Stimulated activated CD4-positive, alpha-beta T cell treated with anti-CD3 and anti-CD28 coated beads, TNF-alpha, amount 100 ng/mL, for 1 hour (primary cell): ENCODE data around the gene SRD5A2.
"Not testable (repeated sequence)": the region's sequence is repeated elsewhere in the genome, so short reads cannot be mapped to it uniquely, and the experiment has no call there.

Source experiments
- DNase-seq, 3 donors: peaks; one replicate each; pipeline ENCODE4 v3.0.0-alpha.2; 2020; ENCODE audit warnings: low read depth in 3 of 3, low spot score in 1 of 3

The SRD5A2 gene

GRCh38 chr2:31534636-31535035, 46.1 kb downstream of the SRD5A2 start:
- no peak for DNase-seq

DNA sequence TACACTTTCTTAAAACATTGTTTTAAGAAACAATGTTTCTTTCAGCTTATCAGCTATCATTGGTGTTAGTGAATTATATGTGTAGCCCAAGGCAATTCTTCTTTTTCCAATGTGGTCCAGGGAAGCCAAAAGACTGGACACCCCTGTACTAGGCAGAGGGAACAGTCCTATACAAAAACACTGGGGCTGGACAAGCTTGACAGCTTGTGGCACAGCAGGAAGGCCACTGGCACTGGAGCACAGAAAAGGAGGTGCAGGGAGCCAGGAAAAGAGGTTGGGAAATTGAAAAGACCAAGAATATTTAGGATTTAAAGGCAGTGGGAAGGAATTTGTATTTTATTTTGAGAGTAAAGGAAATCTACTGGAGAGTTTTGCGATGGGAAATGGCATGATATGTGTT, 47.7 kb downstream of the SRD5A2 start:
- DNase-seq: no peak

GRCh38 chr2:31531101-31531500, 49.6 kb downstream of the SRD5A2 start:
- no peak for DNase-seq

GRCh38 chr2:31529256-31529655, 51.5 kb downstream of the SRD5A2 start:
- no peak for DNase-seq

- DNase-seq: no peak
Measured at GRCh38 chr2:31528823-31529222, 51.9 kb downstream of the SRD5A2 start.

DNA sequence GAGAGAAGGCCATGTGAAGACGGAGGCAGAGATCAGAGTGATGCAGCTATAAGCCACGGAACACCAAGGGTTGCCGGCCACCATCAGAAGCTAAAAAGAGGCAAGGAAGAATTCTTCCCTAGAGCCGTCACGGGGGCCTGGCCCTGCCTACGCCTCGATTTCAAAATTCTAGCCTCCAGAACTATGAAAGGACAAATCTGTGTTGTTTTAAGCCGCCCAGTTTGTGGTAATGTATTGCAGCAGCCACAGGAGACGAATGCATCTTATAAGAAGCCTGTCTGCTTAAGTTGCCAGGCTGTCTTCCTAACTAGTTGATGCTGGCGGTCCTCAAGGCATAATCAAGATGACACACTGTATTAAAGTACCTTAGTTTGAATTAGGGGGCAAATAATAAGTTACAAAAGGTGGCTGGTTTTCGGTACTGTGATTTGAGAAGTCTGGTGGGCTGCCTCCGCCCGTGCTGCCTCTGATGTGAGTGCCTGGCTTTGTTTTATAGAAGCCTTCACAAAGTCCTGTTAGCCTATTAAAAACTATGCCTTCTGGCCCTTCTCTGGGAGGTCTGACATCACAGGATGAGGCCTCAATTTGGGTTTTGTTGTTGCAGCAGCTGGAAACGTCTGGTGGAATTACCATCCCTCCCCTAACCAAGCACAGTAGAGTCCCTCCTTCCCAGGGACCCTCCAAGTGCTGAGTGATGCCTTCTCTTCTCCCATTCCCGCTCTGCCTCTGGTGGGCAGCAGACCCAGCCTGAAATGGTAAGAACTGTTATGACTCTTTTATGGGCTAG, 53.6 kb downstream of the SRD5A2 start:
- DNase-seq: no peak

DNA sequence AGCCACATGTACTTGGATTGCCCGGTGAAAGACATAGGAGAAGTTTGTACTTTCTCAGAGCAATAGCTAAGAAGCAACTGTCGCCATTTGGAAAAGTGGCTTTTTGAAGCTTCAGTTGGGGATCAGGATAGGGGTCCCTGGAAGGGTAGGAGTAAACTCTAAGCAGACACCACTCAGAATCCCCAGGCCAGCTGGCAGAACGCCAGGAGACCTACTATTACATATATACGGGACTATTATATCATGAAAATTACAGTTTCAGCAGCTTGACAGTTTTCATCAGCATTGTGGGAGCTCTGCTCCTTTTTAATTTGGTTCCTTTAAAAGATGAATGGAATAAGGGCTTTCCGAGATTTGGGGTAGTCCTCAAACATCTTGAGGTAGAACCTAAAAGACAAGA, 54.9 kb downstream of the SRD5A2 start:
- DNase-seq: no peak

DNA sequence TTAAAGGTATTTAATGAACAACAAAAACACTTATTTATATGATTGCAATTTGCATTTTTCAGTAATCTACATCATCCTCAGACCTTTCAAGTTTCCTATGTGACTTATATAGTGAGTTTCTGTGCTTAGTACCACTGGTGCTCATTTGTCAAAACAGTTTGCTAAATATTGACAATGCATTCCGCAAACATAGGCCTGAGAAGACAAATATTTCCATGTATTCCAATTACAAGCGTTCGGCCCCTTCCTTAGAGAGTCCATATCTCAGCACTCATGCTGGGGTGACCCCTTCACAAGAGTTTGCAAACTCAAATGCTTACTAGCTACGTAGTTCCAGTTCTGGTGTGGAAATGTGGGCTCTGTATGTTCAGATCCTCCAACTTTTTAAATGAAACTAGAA, 56.1 kb downstream of the SRD5A2 start:
- DNase-seq: no peak

DNA sequence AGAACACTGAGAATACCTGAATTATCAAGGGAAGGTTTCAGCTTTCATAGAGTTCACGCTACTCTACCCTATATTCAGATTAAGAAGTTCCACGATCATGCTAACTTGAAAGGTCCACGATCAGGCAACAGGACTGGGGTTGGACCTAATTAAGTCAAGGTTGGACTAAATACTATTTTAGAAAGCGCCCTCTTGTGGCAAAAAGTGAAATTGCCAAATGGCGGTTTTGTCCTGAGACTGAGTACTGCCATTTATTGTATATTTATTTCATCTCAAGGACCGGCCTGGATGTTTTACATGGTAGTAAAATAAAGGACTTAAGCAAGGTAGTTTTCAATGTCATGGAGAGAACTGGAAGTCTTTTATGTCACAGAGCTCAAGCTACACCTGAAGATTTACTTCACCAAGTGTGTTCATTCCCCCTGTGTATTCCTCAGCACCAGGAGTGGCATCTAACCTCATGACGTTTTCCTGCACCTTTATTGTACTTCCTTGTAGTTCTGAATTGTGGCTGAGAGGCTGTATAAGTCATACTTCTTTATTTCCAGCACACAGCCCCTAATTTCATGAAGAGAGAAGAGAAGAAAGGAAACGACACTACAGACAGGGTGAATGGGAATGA, 56.8 kb downstream of the SRD5A2 start:
- DNase-seq: peak in 2 of 3 donors; percentile 10 to 22

DNA sequence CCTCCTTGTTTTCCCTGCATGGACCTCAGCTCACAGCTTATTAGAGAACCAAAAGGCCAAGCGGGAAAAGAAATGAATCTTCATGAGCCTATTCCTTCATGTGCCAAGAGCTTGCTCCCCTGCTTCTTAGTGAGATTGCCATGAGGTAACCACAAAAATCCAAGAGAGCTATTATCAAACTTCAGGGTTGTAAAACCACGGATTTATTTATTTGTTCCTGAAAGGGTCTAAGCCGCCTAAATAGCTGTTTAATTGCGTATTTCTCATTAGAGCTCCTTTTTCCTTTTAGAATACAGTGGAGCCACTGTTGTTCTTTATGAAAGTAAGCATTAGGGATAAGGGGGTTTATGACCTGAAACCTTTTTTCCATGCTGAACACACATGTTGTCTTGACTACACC, 58.0 kb downstream of the SRD5A2 start:
- DNase-seq: no peak

- no peak for DNase-seq
Measured at GRCh38 chr2:31517442-31518203, 63.1 kb downstream of the SRD5A2 start.

DNA sequence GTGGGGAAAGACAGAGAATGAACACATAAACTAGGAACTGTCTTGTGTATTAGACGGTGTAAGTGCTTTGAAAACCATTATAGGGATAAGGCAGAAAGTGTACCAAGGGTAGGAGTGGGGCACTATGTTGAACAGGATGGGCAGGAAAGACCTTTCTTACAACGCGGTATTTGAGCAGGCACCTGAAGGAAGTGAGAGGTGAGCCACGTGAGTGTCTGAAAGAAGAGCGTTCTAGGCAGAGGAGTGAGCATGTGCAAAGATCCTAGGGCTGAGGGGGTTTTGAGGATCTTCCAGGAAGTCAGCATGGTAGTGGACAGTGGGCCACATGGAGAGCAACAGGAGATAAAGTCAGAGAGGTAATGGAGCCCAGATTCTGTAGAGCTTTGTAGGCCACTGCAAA, 65.2 kb downstream of the SRD5A2 start:
- no peak for DNase-seq

GRCh38 chr2:31513553-31513952, 67.2 kb downstream of the SRD5A2 start:
- no peak for DNase-seq

GRCh38 chr2:31511376-31511775, 69.4 kb downstream of the SRD5A2 start:
- DNase-seq: no peak

DNA sequence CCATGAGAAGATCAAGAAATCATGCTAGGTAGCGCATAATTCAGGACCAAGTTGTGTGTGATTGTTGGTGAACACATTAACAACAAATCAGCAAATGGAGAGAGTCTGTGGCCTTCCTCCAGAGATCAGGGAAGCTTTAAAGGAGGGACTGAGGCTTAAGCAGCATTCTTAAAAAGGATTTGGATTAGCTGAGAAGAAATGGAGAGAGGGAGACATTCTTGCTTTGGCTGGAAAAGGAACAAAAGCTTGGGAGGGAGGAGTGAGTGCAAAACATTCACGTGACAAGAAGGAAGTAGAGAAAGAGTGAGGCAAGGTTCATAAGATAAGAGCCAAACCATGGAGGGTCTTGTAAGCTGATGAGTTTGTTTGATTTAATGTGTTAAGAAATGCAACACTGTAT, 75.6 kb downstream of the SRD5A2 start:
- DNase-seq: no peak

GRCh38 chr2:31504311-31504710, 76.4 kb downstream of the SRD5A2 start:
- DNase-seq: no peak

DNA sequence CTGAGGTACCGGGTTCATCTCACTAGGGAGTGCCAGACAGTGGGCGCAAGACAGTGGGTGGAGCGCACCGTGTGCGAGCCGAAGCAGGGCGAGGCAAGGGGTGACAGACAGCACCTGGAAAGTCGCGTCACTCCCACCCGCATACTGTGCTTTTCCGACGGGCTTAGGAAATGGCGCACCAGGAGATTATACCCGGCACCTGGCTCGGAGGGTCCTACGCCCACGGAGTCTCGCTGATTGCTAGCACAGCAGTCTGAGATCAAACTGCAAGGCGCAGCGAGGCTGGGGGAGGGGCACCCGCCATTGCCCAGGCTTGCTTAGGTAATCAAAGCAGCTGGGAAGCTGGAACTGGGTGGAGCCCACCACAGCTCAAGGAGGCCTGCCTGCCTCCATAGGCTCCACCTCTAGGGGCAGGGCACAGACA, 84.3 kb downstream of the SRD5A2 start:
- not testable (repeated sequence) for DNase-seq

- not testable (repeated sequence) for DNase-seq
Measured at GRCh38 chr2:31489339-31489738, 91.4 kb downstream of the SRD5A2 start.

DNA sequence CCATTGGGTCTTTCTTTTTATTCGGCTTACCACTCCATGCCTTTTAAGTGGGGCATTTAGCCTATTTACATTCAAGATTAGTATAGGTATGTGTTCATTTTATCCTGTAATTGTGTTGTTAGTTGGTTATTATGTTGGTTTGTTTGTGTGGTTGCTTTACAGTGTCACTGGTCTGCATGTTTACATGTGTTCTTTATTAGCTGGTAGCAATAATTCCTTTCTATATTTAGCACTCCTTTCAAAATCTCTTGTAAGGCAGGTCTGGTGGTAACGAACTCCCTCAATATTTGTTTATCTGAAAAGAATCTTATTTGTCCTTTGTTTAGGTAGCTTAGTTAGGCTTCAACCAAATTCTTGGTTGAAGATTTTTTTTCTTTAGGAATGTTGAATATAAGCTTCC, 97.5 kb downstream of the SRD5A2 start:
- DNase-seq: no peak

DNA sequence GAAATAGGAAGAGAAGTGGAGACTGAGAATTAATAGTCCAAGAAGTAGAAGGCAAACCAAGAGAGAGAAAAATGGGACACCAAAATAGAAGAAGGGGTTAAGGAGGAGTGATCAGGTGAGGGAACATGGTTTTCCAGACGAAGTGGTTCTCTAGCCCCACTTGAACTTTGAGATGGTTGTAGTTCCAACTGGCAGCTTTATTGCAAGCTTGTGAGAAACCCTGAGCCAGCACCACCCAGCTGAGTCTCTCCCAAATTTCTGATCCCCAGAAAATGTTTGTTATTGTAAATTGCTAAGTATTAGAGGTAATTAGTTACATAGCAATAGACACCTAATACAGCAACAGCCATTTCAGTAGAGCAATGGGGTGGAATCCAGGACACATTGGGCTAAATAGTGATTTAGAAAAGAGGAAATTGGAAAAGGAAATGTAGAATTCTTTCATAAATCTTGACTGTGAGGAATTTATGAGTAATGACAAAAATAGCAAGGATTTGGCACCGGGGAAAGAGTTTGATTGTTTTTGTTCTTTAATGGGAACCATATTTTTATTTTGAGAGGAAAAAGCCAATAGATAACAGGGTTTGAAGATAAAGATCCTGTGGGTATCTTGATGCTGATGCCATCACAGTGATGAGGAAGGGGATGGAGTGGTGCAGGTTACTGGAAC, 104.1 kb downstream of the SRD5A2 start:
- no peak for DNase-seq

DNA sequence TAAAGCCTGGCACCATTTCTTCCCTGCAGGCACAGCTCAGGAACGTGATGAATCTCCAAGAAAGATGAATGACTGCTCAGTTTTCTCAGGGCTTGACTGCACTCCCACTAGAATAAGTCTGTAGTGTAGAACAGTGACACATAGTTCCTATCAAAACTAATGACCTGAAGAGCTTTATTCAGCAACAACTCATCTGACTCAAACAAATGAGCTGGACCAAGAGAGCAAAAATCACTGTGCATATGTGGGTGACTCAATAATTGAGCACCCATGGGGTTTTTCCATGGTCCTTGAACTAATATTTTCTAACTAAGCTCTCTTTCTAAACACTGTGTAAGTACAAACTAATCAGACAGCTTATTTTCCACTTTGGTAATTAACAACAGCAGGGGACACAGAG, 105.0 kb downstream of the SRD5A2 start:
- no peak for DNase-seq

- no peak for DNase-seq
Measured at GRCh38 chr2:31474296-31474695, 106.4 kb downstream of the SRD5A2 start.
